ENCODE data around the gene CADM1. TPM values are rescaled to one million over a fixed set of nuclear protein-coding genes. Genes with fewer than 3 reads are reported as not detected.
A peak's percentile ranks its signal among the peaks of the same experiment; 100 is the strongest.

The CADM1 gene
- total and polyA plus RNA-seq, 2 donors, result 14.9 to 76.0 TPM

DNA sequence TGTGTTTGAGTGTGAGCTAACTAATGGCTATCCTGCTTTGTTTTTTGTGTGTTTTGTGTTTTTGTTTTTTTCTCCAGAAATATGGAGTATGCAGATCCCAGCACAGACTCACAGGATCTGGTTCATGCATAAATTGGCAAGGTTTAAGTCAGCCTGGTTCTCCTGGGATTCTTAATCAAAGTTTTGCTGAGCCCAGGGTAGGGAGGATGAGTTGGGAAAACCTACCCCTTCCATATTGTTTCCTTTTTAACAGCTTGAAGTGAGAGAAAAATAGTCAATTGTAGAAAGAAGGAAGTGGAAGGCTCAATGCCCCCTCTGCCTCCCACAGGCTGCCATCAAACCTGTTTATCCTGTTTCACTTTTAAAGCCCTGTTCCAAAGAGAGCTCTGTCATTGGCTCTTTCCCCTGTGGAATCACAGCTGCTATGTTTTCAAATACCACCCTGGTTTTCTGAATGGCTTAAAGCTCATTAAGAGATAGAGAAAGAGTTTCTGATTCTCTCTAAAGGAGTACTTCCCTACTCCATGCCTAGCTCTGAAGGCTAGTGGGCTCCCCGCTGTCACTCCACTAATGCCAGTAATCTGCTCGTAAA is 23.4 kb upstream of the CADM1 start:
- Histone ChIP-seq H3K27ac (ENCODE audit: low read depth) (no peak overlapping the region), H3K36me3 (ENCODE audit: insufficient read depth) (no peaks in the 10 kb centered on the region), H3K4me1 (ENCODE audit: insufficient read depth) (no peaks in the 10 kb centered on the region), H3K4me3 (ENCODE audit: low read depth, low read length) (no peak overlapping the region)
- DNase-seq (ENCODE audit: extremely low spot score), result peak; percentile 39
- WGBS, result 79% methylated on average over 2 of the region's 2 CpGs

- no peak for DNase-seq (ENCODE audit: extremely low spot score)
- Histone ChIP-seq H3K4me1 (ENCODE audit: insufficient read depth) (no peaks in the 10 kb centered on the region), H3K27ac (ENCODE audit: low read depth) (no peak overlapping the region), H3K36me3 (ENCODE audit: insufficient read depth) (no peaks in the 10 kb centered on the region), H3K4me3 (ENCODE audit: low read depth, low read length) (no peak overlapping the region)
- 85% methylated on average over 9 of the region's 9 CpGs for WGBS
Observed at GRCh38 chr11:115525531-115526006, 21.4 kb upstream of the CADM1 start.

- no peaks in the 10 kb centered on the region for H3K36me3 ChIP-seq (ENCODE audit: insufficient read depth)
- WGBS, result 0% methylated on average over 1 of the region's 1 CpG
- H3K4me1 ChIP-seq (ENCODE audit: insufficient read depth), result no peaks in the 10 kb centered on the region
- H3K4me3 ChIP-seq (ENCODE audit: low read depth, low read length), result no peak overlapping the region
- no peak overlapping the region for H3K27ac ChIP-seq (ENCODE audit: low read depth)
- DNase-seq (ENCODE audit: extremely low spot score), result no peak
Observed at GRCh38 chr11:115524572-115524971, 20.4 kb upstream of the CADM1 start.

DNA sequence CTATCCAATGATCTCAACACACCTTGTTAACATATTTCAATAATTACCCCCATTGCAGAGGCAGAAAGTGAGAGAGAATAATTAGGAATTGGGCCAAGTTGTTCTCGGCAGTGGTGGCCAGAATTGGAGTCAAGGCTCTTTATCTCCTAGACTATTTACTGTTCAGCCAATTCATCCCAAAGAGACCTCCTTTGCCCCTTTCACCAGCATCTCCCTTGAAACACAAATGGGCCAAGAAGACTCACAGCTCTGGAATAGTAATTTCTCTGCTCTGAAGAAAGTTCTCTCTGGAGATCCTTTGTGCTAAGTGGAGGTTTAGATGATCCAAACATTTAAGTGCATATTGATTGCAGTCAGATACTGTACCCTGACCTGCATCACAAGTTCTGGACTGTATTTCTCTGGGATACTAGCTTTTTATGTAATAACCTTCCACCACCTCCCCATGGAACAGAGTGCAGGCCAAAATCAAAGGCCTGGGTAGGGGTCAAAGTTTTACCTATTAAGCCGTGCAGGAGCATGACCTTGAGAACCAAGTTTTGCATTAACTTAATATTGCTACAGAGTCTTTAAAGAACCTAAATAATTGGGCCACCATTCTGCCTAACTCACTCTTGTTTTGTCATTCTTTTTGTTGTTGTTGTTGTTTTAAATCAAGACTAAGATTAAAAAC is 19.6 kb upstream of the CADM1 start:
- no peak overlapping the region for H3K4me3 ChIP-seq (ENCODE audit: low read depth, low read length)
- 76% methylated on average over 2 of the region's 2 CpGs for WGBS
- no peak overlapping the region for H3K27ac ChIP-seq (ENCODE audit: low read depth)
- H3K4me1 ChIP-seq (ENCODE audit: insufficient read depth), result no peaks in the 10 kb centered on the region
- DNase-seq (ENCODE audit: extremely low spot score), result no peak
- H3K36me3 ChIP-seq (ENCODE audit: insufficient read depth), result no peaks in the 10 kb centered on the region

- WGBS, result 69% methylated on average over 3 of the region's 3 CpGs
- no peak overlapping the region for H3K4me3 ChIP-seq (ENCODE audit: low read depth, low read length)
- no peaks in the 10 kb centered on the region for H3K4me1 ChIP-seq (ENCODE audit: insufficient read depth)
- H3K36me3 ChIP-seq (ENCODE audit: insufficient read depth), result no peaks in the 10 kb centered on the region
- DNase-seq (ENCODE audit: extremely low spot score), result no peak
- no peak overlapping the region for H3K27ac ChIP-seq (ENCODE audit: low read depth)
Observed at GRCh38 chr11:115522302-115522701, 18.1 kb upstream of the CADM1 start.

GRCh38 chr11:115521825-115522224 is 17.6 kb upstream of the CADM1 start:
- Histone ChIP-seq H3K27ac (ENCODE audit: low read depth) (no peak overlapping the region), H3K4me1 (ENCODE audit: insufficient read depth) (no peaks in the 10 kb centered on the region), H3K4me3 (ENCODE audit: low read depth, low read length) (no peak overlapping the region), H3K36me3 (ENCODE audit: insufficient read depth) (no peaks in the 10 kb centered on the region)
- DNase-seq (ENCODE audit: extremely low spot score), result no peak
- 47% methylated on average over 4 of the region's 4 CpGs for WGBS

DNA sequence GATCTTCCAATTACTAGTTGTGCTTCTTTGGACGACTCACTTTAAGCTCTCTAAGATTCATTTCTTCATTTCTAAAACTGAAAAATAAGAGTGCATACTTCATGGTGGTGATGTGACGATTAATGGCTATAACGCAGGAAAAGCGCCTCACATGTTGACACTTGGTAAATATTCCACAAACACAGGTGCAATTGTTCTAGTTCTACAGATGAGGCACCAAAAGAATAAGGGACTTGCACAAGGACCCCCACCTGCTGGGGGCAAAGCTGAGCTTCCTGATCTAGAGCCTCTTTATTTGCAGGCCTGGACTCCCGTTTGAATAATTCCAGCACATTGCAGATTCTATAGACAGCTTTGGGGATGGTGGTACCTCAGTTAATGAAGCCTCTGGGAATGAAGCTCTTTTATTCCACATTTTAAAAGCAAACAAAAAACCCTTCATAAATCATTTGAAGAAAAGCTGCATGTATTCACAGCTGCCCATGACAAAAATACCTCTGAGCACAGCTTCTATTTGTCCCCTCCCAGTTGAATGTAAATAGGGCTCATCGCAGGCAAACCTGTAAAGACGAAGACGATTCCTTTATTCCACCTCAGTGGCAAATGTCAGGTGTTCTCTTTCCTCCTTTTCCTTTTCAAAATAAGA is 14.9 kb upstream of the CADM1 start:
- WGBS, result 78% methylated on average over 8 of the region's 8 CpGs
- Histone ChIP-seq H3K4me3 (ENCODE audit: low read depth, low read length) (no peak overlapping the region), H3K27ac (ENCODE audit: low read depth) (no peak overlapping the region), H3K4me1 (ENCODE audit: insufficient read depth) (no peaks in the 10 kb centered on the region), H3K36me3 (ENCODE audit: insufficient read depth) (no peaks in the 10 kb centered on the region)
- DNase-seq (ENCODE audit: extremely low spot score), result no peak

DNA sequence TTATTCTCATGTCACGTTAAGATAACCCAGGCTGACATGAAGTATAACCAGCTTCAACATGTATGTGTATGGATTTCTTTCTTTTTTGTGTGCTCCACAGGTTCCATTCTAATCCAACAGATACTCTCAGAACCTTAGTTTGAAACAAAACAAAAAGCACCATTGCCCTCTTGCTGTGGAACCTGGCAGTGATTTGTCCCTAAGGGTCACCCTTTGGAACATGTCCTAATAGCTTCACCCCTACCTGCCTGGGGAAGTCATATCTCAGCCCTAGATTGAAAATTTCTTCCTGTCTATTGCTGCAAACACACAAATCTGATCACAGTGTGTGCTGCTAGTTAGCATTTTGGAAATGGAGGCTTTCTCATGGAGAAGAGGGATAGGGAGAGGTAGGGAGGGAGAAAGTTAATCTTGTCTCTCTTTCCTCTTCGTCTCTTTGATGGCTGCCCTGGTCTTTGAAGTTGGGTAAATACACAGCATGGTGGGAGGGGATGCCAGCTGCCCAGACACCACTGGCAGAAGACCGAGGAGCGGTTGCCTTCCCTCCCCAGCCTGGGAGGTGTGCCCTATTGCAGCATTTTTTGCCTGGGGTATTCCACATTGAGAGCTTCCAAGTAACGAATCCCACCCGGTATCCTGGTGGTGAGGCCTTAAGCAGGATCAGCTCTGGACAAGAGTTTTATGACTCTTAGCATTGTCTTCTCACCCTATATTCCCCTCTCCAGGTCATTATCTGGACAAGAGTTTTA is 11.6 kb upstream of the CADM1 start:
- no peak for DNase-seq (ENCODE audit: extremely low spot score)
- Histone ChIP-seq H3K4me3 (ENCODE audit: low read depth, low read length) (no peak overlapping the region), H3K4me1 (ENCODE audit: insufficient read depth) (no peaks in the 10 kb centered on the region), H3K36me3 (ENCODE audit: insufficient read depth) (no peaks in the 10 kb centered on the region), H3K27ac (ENCODE audit: low read depth) (no peak overlapping the region)
- 72% methylated on average over 6 of the region's 6 CpGs for WGBS

- WGBS, result 84% methylated on average over 10 of the region's 10 CpGs
- H3K4me3 ChIP-seq (ENCODE audit: low read depth, low read length), result no peak overlapping the region
- no peak overlapping the region for H3K27ac ChIP-seq (ENCODE audit: low read depth)
- no peaks in the 10 kb centered on the region for H3K36me3 ChIP-seq (ENCODE audit: insufficient read depth)
- DNase-seq (ENCODE audit: extremely low spot score), result no peak
- H3K4me1 ChIP-seq (ENCODE audit: insufficient read depth), result no peaks in the 10 kb centered on the region
Observed at GRCh38 chr11:115506954-115507675, 2.9 kb upstream of the CADM1 start.

- Histone ChIP-seq H3K27ac (ENCODE audit: low read depth) (no peak overlapping the region), H3K4me1 (ENCODE audit: insufficient read depth) (no peaks in the 10 kb centered on the region), H3K4me3 (ENCODE audit: low read depth, low read length) (peak overlapping the region; percentile 57), H3K36me3 (ENCODE audit: insufficient read depth) (no peaks in the 10 kb centered on the region)
- no peak for DNase-seq (ENCODE audit: extremely low spot score)
- WGBS, result 11% methylated on average over 10 of the region's 10 CpGs
Observed at GRCh38 chr11:115505175-115505574, 960 bp upstream of the CADM1 start.

- Histone ChIP-seq H3K36me3 (ENCODE audit: insufficient read depth) (no peaks in the 10 kb centered on the region), H3K4me3 (ENCODE audit: low read depth, low read length) (peak overlapping the region; percentile 57), H3K27ac (ENCODE audit: low read depth) (peak overlapping the region; percentile 65), H3K4me1 (ENCODE audit: insufficient read depth) (no peaks in the 10 kb centered on the region)
- 2% methylated on average over 15 of the region's 15 CpGs for WGBS
- no peak for DNase-seq (ENCODE audit: extremely low spot score)
Observed at GRCh38 chr11:115503886-115504275, 334 bp downstream of the CADM1 start.

DNA sequence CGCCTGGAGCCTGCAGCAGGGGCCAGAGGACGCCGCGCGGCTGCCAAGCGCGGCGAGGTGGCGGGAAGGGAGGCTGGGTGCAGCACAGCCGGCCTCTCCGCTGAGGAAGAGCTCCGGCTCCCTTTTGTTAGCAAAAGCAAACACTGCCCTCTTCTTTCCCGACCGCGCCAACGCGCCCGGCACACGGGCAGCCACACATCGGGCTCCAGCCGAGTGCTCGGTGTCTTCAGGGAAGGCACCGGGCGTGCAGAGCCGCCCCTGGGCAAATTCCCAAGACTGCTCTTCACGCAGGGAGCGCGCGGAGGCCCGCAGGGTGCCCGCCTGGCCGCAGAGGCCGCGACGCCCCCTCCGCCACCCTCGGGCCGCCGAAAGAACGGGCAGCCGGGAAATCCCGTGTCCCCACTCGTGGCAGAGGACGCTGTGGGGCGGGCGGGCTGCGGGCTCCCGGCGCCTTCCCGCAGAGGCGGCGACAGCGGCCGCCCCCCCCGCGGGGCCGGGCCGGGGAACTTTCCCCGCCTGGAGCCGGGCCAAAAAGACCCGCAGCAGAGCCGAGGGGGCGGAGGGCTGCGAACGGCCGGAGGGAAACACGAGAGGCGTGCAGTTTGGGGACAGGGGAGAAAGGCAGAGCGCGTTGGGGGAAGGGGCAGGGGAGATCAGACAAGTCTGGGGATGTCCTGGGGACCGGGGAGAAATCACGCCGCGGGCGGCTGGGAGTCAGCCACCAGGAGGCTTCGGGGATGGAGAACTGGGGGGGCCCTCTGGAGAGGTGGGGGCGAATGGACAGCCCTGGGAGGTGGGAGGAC is 931 bp downstream of the CADM1 start:
- no peak overlapping the region for H3K27ac ChIP-seq (ENCODE audit: low read depth)
- H3K4me3 ChIP-seq (ENCODE audit: low read depth, low read length), result peak overlapping the region; percentile 57
- under 1% methylated on average over 77 of the region's 77 CpGs for WGBS
- H3K4me1 ChIP-seq (ENCODE audit: insufficient read depth), result no peaks in the 10 kb centered on the region
- no peak for DNase-seq (ENCODE audit: extremely low spot score)
- no peaks in the 10 kb centered on the region for H3K36me3 ChIP-seq (ENCODE audit: insufficient read depth)
